HUDEP-2 (cell line): ENCODE data around the gene CDKN1C.
"Not testable (repeated sequence)": the region's sequence is repeated elsewhere in the genome, so short reads cannot be mapped to it uniquely, and the experiment has no call there.

Experiments used
- DNase-seq, 76 experiments: peaks; one replicate each; lab custom pipeline; 2025; ENCODE audit not compliant: unreplicated experiment in 76 of 76; lab: John Stamatoyannopoulos, UW

CDKN1C gene

GRCh38 chr11:2909133-2909902 lies 23.7 kb upstream of the CDKN1C start:
- no peak for DNase-seq

- no peak for DNase-seq
These were observed 22.6 kb upstream of the CDKN1C start for GRCh38 chr11:2908130-2908529.

GRCh38 chr11:2905299-2905698 lies 19.7 kb upstream of the CDKN1C start:
- not testable (repeated sequence) for DNase-seq

GRCh38 chr11:2904153-2905052 lies 18.8 kb upstream of the CDKN1C start:
- DNase-seq = peak in 20 of 76 experiments; percentile 11 to 54 (median 23)

GRCh38 chr11:2903672-2904011 lies 18.1 kb upstream of the CDKN1C start:
- DNase-seq = no peak

GRCh38 chr11:2902784-2903671 lies 17.5 kb upstream of the CDKN1C start:
- DNase-seq = no peak

- DNase-seq = peak in 74 of 76 experiments; percentile 45 to 96 (median 91)
These were observed 16.5 kb upstream of the CDKN1C start for GRCh38 chr11:2901854-2902783.

- DNase-seq = no peak
These were observed 15.7 kb upstream of the CDKN1C start for GRCh38 chr11:2901196-2901796.

GRCh38 chr11:2899080-2899783 lies 13.7 kb upstream of the CDKN1C start:
- DNase-seq = no peak

- peak in 57 of 76 experiments; percentile 6 to 74 (median 38) for DNase-seq
These were observed 12.9 kb upstream of the CDKN1C start for GRCh38 chr11:2898366-2899079.

- no peak for DNase-seq
These were observed 11.5 kb upstream of the CDKN1C start for GRCh38 chr11:2897048-2897447.

GRCh38 chr11:2896047-2896446 lies 10.5 kb upstream of the CDKN1C start:
- DNase-seq = no peak

- DNase-seq = no peak
These were observed 8.4 kb upstream of the CDKN1C start for GRCh38 chr11:2893935-2894334.

- peak in 11 of 76 experiments; percentile 11 to 42 (median 20) for DNase-seq
These were observed 7.5 kb upstream of the CDKN1C start for GRCh38 chr11:2892967-2893528.

GRCh38 chr11:2892215-2892966 lies 6.8 kb upstream of the CDKN1C start:
- DNase-seq = peak in 21 of 76 experiments; percentile 7 to 56 (median 31)

GRCh38 chr11:2891326-2892214 lies 6.0 kb upstream of the CDKN1C start:
- peak in 16 of 76 experiments; percentile 12 to 47 (median 21) for DNase-seq
